Activated T-cell treated with anti-CD3 and anti-CD28 coated beads, Interleukin-2, amount 50 U/mL, for 4 hours (primary cell): Measurements from ENCODE around the gene CD79A. TPM values are rescaled to one million over a fixed set of nuclear protein-coding genes. Genes with fewer than 3 reads are reported as not detected.

ENCODE experiments used
- ATAC-seq, 2 donors: fragments of 200-7000 bp; cut with Tn5 transposase; one replicate each; pipeline ENCODE4 v1.10.0; 2021
- DNase-seq: peaks from one replicate; pipeline ENCODE4 v3.0.0-alpha.2; 2020
- H3K27me3 Mint-ChIP-seq: one replicate; pipeline ENCODE4 v1.8.0; 2021; ENCODE audit warnings: low read depth, mixed read lengths
- H3K36me3 Mint-ChIP-seq: one replicate; pipeline ENCODE4 v1.8.0; 2022; ENCODE audit warnings: mixed read lengths; ENCODE audit not compliant: insufficient read depth
- H3K4me1 Mint-ChIP-seq: one replicate; pipeline ENCODE4 v1.8.0; 2021; ENCODE audit warnings: low read depth, mixed read lengths
- H3K4me3 Mint-ChIP-seq: one replicate; pipeline ENCODE4 v1.8.0; 2021; ENCODE audit warnings: mild to moderate bottlenecking, moderate library complexity, mixed read lengths
- H3K9me3 Mint-ChIP-seq: one replicate; pipeline ENCODE4 v1.8.0; 2021; ENCODE audit warnings: mixed read lengths
- total RNA-seq, 3 donors: library from RNA; stranded (reverse); gene quantifications; one replicate each; pipeline ENCODE4 v1.2.1, GENCODE V29; 2021

The CD79A gene
- total RNA-seq, 3 donors from 2014 or later, result 2.2 to 7.8 (median 2.7) TPM

DNA sequence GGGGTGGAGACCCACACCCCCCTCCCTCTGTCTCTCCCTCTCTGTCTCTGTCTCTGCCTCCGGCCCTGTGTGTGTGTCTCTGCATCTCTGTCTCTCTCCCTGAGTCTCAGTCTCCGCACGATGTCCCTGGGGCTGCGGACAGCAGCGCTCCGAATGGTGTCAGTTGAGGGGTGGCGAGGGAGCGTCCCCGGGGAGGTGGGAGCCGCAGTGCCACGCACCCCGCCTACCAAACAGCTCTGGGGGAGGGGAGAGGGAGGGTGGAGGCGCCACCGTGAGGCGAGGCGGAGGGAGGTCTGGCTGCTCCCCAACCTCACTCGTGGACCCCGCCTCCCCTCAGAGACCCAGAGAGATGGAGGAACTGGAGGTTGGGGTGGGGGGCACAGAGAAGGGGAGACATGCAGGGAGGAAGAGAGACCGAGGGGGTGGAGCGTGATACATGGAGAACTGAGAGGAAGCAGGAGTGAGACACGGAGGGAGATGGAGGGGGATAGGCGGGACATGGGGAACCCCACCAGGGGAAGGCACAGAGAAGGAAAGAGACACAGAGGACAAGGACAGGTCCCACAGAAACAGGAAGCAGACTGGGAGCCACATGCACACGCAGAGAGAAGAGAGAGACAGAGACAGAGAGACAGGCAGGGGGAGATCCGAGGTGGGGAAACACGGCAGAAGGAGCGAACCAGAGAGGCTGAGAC lies 44.0 kb downstream of the CD79A start:
- H3K9me3 Mint-ChIP-seq, result no peaks in the 10 kb centered on the region
- ATAC-seq (no peak), DNase-seq (no peak)
- H3K36me3 Mint-ChIP-seq, result peaks cover 2% of the 10 kb centered on the region
- peaks cover 6% of the 10 kb centered on the region for H3K27me3 Mint-ChIP-seq
- peaks cover 16% of the 10 kb centered on the region for H3K4me1 Mint-ChIP-seq
- no peak overlapping the region for H3K4me3 Mint-ChIP-seq

DNA sequence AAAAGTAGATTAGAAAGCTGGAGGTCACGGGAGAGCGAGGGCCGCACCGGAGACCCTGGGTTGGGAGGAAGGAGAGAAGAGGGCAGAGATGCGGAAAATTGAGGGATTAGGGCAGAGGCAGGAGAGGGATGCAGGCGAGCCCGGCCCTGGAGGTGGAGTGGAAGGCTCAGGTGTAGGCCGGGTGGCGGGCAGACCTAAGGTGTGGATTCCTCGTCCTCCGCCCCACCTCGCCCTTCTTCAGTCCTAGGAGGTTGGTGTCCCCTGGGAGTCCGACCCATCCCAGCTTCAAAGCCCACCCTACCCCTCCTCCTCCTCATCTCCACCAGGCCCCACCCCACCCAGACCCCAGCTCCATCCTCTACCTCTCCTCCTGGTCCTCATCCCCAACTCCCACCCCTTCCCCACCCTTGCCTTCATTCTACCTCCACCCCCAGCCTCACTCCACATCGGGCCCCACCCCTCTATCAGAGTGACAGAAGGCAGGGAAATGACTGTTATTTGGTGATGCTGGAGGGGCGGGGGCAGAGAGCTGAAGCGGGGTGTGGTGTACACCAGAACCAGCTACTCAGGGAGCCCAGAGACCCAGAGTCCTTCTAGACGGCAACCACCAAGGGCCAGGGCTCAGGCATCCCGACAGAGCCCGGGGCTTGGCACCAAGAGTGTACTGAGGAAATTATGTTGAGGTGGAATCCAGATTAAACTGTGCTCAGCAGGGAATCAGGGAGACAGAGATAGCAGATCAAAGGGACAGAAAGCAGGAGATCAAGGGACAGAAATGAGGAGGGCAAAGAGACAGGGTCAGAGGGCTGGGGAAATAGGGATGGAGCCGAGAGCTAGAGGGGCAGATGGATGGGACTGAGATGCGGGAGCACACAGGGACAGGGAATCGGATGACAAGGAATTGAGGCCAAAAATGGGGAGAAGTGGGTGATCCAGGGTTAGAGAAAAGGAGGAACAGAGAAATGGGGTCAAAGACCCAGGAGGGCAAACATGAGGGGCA lies 44.8 kb downstream of the CD79A start:
- Mint-ChIP-seq H3K36me3 (peaks cover 2% of the 10 kb centered on the region), H3K27me3 (peaks cover 6% of the 10 kb centered on the region), H3K9me3 (no peaks in the 10 kb centered on the region), H3K4me1 (peaks cover 16% of the 10 kb centered on the region), H3K4me3 (no peak overlapping the region)
- DNase-seq, result no peak
- ATAC-seq, result peak in 1 of 2 donors; percentile 35

DNA sequence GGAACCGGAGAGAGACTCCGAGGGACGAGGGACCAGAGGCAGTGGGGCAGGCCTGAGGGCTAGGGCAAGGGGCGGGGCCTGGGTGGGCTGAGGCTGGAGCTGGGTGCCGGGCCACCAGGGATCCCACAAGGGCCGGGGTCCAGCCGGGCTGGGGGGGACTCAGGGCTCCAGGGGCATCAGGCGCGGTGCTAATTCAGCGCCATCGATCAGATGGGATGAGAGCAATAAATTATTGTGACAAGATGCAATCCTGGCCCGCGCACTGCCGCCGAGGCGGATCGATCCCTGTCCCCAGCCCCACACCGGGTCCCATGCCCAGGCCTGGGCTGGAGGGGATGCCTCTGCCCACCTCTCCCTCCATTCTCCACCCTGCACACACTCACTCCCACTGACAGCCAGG lies 45.5 kb downstream of the CD79A start:
- no peaks in the 10 kb centered on the region for H3K9me3 Mint-ChIP-seq
- peaks cover 16% of the 10 kb centered on the region for H3K4me1 Mint-ChIP-seq
- ATAC-seq, result no peak
- DNase-seq, result no peak
- H3K27me3 Mint-ChIP-seq, result peaks cover 6% of the 10 kb centered on the region
- H3K4me3 Mint-ChIP-seq, result no peak overlapping the region
- peaks cover 2% of the 10 kb centered on the region for H3K36me3 Mint-ChIP-seq

DNA sequence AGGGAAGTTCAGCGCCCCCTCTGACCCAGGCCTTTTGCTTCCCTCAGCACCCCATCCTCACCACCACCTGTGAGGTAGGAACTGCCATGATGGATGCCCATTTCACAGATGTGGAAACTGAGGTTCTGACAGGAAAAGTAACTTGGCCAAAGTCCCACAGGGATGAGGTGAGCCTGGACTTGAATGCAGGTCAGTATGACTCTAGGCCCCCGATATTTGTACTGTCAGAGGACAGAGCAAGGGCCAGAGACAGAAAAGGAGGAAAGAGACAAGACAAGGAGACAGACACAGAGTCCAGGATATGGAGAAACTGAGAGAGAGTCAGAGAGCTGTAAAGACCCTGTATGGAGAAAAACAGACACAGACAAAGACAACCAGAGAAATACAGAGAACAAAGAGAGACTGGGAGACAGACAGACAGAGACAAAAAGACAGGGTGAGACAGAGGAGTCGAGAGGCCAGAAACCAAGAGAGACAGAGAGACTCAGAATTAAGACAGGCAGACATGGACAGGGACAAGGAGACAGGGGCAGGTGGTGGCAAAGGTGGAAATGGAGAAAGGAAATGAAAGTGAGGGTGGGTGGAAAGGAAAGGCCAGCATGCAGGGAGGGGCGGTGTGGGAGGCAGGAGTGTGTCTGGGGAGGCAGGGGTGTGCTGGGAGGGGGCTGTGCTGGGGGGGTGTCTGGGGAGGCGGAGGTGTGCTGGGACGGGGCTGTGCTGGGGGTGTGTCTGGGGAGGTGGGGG lies 46.1 kb downstream of the CD79A start:
- Mint-ChIP-seq H3K27me3 (peaks cover 6% of the 10 kb centered on the region), H3K36me3 (peaks cover 2% of the 10 kb centered on the region), H3K9me3 (no peaks in the 10 kb centered on the region), H3K4me1 (peaks cover 17% of the 10 kb centered on the region), H3K4me3 (no peak overlapping the region)
- ATAC-seq, result no peak
- DNase-seq, result no peak

DNA sequence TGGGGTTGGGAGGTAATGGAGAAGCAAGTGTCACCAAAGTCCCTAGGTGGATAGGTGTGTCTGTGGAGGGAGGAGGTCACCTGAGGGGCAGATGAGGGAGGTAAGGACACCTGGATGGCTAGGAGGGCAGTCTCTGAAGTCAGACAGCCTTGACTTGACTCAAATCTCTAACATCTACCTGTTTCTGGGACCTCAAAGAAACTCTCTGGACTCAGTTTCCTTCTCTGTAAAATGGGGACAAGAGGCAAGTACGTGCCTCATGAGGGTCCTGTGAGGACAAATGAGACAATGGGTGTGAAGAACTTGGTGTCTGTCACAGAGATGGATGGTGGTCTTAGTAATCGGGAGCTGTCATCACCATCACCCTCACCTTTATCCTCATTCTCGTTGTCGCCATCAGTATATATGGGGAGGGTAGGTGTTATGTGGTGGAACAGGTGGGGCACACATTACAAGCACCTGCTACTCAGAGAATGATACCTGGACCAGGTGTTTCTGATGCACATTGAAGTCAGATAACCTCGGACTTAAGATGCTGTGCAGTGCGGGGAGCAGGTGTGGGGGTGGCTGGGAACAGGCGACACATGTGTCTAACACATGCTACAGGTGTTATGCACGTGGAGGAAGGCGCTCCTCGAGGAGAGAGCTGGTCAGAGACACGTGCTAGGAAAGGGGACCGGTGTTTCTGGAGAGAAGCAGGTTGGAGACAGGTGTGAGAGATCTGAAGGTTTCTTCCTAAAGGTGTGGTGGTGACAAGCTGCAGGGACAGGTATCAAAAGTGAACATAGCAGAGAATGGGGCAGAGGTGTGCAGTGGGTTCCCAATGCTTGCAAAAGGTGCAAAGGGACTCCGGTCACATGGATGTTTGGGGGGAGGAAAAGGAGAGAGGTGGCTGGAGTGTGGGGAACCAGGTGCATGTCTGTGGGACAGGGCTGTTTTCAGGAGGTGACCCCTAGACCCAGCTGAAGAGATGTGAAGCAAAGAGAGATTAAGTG lies 47.4 kb downstream of the CD79A start:
- Mint-ChIP-seq H3K9me3 (no peaks in the 10 kb centered on the region), H3K4me3 (no peak overlapping the region), H3K27me3 (peaks cover 6% of the 10 kb centered on the region), H3K4me1 (peaks cover 25% of the 10 kb centered on the region), H3K36me3 (peaks cover 2% of the 10 kb centered on the region)
- ATAC-seq (no peak), DNase-seq (no peak)

DNA sequence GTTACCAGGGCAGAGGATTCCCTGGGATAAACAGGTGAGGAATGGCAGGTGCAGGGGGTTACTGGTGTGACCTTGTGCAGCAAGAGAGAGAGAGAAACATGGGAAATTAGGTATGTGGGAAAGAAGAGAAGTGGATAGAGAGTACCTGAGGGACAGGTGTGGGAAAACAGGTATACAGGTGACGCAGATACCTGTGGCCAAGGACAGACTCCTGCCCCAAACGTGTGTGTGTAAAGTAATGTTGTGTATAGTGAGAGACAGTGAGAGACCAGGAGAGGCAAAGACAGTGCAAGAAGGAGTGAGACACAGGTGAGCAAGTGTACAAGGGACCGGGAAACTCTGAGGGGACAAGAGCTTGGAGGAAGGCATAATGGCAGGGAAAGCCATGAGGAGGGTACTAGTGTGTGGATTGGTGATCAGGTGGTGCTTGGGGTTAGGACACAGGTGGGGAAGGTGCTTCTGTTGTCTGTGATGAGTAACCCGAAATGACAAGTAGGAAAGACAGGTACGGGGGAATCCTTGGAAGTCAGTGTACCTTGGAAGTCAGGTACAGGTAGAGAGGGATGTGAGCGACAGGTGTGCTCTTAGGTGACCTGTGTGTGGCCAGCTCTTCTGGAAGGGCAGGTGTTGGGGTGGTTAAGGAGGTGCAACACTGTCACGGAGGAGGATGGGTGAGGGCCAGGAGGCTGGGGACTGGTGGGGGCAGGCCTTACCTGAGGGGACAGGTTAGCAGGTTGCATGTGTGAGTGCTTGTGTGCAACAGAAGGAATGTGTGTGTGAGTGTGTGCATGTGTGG lies 48.3 kb downstream of the CD79A start:
- H3K36me3 Mint-ChIP-seq, result peaks cover 2% of the 10 kb centered on the region
- ATAC-seq, result no peak
- no peaks in the 10 kb centered on the region for H3K9me3 Mint-ChIP-seq
- H3K4me1 Mint-ChIP-seq, result peaks cover 34% of the 10 kb centered on the region
- DNase-seq, result no peak
- no peak overlapping the region for H3K4me3 Mint-ChIP-seq
- peaks cover 6% of the 10 kb centered on the region for H3K27me3 Mint-ChIP-seq

DNA sequence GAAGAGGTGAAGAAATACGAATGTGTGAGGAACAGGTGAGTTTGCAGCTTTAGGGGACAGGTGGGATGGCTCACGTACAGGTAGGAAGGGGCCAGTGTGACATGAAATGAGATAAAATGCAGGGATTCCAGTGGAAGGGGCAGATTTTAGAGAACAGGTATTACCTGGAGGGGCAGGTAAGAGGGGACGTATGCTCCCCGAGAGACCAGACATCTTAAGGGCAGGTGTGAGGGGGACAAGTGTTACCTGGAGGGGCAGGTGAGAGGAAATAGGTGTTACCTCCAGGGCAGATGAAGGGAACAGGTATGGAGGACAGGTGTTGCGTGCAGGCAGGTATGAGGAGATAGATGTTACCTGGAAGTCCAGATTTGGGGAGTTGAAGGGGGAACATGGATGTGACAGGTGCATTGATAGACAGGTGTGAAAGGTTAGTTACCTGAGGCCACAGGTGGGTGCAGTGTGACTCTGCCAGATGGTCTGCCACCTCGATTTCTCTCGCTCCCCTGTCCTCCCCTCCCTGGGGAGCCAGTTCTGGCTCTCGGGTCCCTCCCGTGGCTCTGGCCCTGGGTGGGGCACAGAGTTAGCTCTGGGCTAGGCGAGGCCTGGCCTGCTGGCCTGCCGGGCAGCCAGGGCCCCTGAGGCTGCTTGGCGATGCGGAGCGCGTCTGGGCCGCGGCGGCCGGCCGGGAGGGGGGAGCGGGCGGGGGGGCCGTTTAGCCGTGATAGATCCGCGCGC lies 49.1 kb downstream of the CD79A start:
- H3K4me3 Mint-ChIP-seq, result no peak overlapping the region
- ATAC-seq (no peak), DNase-seq (no peak)
- H3K9me3 Mint-ChIP-seq, result no peaks in the 10 kb centered on the region
- H3K27me3 Mint-ChIP-seq, result peaks cover 6% of the 10 kb centered on the region
- H3K4me1 Mint-ChIP-seq, result peaks cover 38% of the 10 kb centered on the region
- peaks cover 2% of the 10 kb centered on the region for H3K36me3 Mint-ChIP-seq

DNA sequence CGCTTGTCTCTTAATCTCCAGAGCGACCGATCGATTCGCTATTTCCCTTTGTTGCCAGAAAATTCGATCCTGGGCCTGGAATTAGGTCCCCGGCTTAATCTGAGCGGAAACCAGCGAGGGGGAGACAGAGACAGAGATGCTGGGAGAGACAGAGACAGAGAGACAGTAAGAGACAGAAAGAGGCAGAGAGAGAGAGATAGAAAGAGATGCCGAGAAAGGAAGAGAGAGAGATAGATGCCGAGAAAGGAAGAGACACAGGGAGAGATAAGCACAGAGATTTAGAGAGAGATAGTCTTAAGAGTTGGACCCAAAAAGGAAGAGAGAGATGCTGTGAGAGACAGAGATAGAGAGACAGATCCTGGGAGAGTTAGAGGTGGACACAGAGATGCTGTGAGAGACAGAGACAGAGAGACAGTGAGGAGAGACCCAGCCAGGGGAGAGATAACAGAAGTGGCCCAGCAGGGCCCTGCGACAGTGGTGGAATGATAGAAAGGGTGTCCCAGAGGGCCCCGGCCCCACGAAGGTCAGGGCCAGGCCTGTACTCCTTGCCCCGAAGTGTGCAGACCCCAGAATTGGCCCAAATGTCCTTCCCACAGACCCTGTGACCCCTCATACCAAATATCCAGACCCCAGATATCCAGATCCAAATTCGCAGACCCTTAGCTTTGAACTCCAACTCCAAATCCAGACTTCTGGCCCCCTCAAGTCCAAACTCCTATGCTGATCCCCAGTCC lies 49.9 kb downstream of the CD79A start:
- ATAC-seq (no peak), DNase-seq (no peak)
- no peaks in the 10 kb centered on the region for H3K9me3 Mint-ChIP-seq
- no peak overlapping the region for H3K4me3 Mint-ChIP-seq
- peaks cover 6% of the 10 kb centered on the region for H3K27me3 Mint-ChIP-seq
- H3K4me1 Mint-ChIP-seq, result peaks cover 37% of the 10 kb centered on the region
- peaks cover 2% of the 10 kb centered on the region for H3K36me3 Mint-ChIP-seq

DNA sequence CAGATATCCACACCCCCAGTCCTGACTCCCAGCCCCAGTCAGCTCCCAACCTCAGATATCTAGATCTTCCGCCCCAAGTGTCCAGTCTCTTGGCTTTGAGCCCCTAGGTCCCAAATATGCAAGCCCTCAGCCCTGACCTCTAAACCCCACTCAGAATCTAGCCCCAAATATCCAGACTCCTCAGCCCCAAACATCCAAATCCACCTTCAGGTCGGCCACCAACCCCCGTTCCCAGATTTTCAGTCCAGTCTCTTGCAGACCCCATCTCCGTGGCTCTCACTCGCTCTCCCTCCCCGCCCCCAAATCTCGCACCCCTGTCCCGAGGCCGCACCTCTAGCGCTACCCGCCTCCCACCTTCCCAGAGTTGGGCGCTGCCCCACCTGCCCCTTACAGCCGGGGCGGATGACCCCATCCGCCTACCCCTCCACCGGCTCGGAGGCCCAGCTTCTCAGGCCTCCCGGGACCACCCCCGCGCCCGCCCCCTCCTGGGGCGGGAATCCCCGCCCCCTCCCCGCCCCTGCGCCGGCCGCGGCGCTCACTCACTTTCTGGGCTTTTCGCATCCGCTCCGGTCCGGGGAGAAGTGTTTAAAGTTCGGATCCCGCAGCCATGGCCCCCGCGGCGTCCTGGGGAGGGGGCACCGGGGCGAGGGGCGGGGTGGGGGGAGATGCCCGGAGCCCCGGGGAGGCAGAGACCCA lies 50.6 kb downstream of the CD79A start:
- Mint-ChIP-seq H3K9me3 (no peaks in the 10 kb centered on the region), H3K36me3 (peaks cover 2% of the 10 kb centered on the region), H3K27me3 (peaks cover 2% of the 10 kb centered on the region), H3K4me1 (peaks cover 33% of the 10 kb centered on the region), H3K4me3 (peak overlapping the region; percentile 82)
- peak; percentile 37 for DNase-seq
- ATAC-seq, result peak; percentile 19 to 36

DNA sequence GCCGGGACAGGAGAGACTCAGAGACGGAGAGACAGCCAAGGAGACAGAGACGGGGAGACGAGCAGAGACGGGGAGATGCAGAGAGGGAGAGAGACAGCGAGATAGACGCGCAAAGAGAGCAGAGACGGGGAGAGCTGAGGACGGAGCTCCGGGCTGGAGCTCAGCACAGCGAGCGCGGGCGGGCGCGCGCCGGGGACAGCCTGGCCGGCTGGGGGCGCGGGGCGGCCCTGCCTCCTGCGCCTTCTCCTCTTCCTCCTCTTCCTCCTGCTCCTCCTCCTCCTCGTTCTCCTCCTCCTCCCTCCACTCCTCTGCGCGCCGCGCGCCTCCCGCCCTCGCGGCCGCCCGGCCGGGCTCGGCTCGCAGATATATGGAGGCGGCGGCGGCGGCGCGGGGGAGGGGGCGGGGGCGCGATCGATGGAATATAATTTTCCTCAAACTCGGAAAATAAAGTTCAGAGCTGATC lies 51.2 kb downstream of the CD79A start, which contains the start of gene ERFL:
Gene ERFL (minus strand): TSS at position 229 of the 463 bp plus-strand sequence. CDS start 15,530 bp downstream, outside the sequence.
- ATAC-seq, result peak; percentile 58 to 62
- Mint-ChIP-seq H3K36me3 (peaks cover 2% of the 10 kb centered on the region), H3K27me3 (no peaks in the 10 kb centered on the region), H3K4me1 (peaks cover 32% of the 10 kb centered on the region), H3K9me3 (no peaks in the 10 kb centered on the region), H3K4me3 (peak within 1 kb of the TSS; percentile 83)
- DNase-seq, result peak; percentile 38
